ENCODE data around the gene GSK3B.

GRCh38 chr3:120062474-120062873 is 31.8 kb downstream of the GSK3B start:
- no peak for TF ChIP-seq POLR2AphosphoS5 (IDR thresholded peaks at IDR 0.05)
- TF ChIP-seq EP300 (IDR thresholded peaks at IDR 0.05), result no peak
- TF ChIP-seq CTCF (IDR thresholded peaks at IDR 0.05), result no peak

Data from upper lobe of left lung (tissue), 4 donors.